ENCODE measurements around the gene RBAK. TPM values are rescaled to one million over a fixed set of nuclear protein-coding genes. Genes with fewer than 3 reads are reported as not detected.
"Not testable (repeated sequence)": the region's sequence is repeated elsewhere in the genome, so short reads cannot be mapped to it uniquely, and the experiment has no call there.

The RBAK gene
- polyA plus RNA-seq (2012; ENCODE audit: low read depth, missing spikeins): 4.8 TPM

GRCh38 chr7:5045558-5046396 is at the start of gene RBAK:
TSS of gene RBAK (plus strand) at chr7:5045860. CDS start at chr7:5048077, 2,217 bp downstream.
- TF ChIP-seq TAF1 (IDR thresholded peaks at IDR 0.05; ENCODE audit: low read depth, low read length) (peak; percentile 68), POLR2AphosphoS5 (IDR thresholded peaks at IDR 0.05; ENCODE audit: low read depth, low read length) (peak; percentile 83), SPI1 (IDR thresholded peaks at IDR 0.05; ENCODE audit: low read depth, low read length) (0 out of 2 replicates have a peak, but pooled peaks have one; percentile 9), PAX5 (IDR thresholded peaks at IDR 0.05; ENCODE audit: insufficient read depth, low read length, severe bottlenecking) (no peak), POLR2A (IDR thresholded peaks at IDR 0.05; ENCODE audit: low read depth, low read length) (peak; percentile 74; the same call in 1 of the 2 replicates)
- peak; percentile 79 for DNase-seq (ENCODE audit: insufficient read length, low spot score)
- peak; percentile 94 for FAIRE-seq

DNA sequence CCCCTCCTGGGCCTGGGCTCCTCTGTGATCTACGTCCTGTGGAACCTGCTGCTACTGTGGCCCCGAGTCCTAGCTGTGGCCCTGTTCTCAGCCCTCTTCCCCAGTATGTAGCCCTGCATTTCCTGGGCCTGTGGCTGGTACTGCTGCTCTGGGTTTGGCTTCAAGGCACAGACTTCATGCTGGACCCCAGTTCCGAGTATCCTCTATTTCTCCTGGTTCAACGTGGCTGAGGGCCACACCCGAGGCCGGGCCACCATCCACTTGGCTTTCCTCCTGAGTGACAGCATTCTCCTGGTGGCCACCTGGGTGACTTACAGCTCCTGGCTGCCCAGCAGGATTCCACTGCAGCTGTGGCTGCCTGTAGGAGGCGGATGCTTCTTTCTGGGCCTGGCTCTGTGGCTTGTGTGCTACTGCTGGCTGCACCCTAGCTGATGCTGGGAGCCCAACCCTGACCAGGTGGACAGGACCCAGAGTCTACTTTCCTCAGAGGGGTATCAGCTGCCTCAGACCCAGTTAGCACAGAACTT is 48.9 kb upstream of the RBAK start:
- FAIRE-seq (no peak), DNase-seq (ENCODE audit: insufficient read length, low spot score) (no peak)
- TF ChIP-seq PAX5 (IDR thresholded peaks at IDR 0.05; ENCODE audit: insufficient read depth, low read length, severe bottlenecking) (no peak), POLR2A (IDR thresholded peaks at IDR 0.05; ENCODE audit: low read depth, low read length) (no peak), SPI1 (IDR thresholded peaks at IDR 0.05; ENCODE audit: low read depth, low read length) (no peak)

DNA sequence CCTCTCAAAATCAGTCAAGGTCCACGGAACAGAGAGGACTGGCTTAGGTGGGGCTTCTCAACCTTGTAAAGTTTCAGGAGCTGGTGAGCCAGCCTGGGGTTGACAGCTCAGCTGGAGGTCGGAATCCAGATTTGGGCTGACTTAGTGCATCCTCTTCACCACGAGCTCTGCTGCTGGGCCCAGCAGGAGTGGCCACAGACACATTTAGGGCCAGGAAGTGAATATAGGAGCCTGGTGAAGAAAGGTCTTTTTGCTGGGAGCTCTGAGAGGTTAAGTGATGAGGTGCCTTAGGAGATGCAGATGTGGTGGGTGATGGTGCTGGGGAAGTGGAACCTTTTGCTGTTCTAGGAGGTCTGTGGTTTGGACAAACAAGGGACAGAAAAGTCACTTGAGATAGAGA is 47.4 kb upstream of the RBAK start:
- FAIRE-seq (no peak), DNase-seq (ENCODE audit: insufficient read length, low spot score) (no peak)
- TF ChIP-seq POLR2A (IDR thresholded peaks at IDR 0.05; ENCODE audit: low read depth, low read length) (no peak), POU2F2 (IDR thresholded peaks at IDR 0.05; ENCODE audit: low read depth, low read length) (no peak), POLR2AphosphoS5 (IDR thresholded peaks at IDR 0.05; ENCODE audit: low read depth, low read length) (no peak), SPI1 (IDR thresholded peaks at IDR 0.05; ENCODE audit: low read depth, low read length) (no peak), TAF1 (IDR thresholded peaks at IDR 0.05; ENCODE audit: low read depth, low read length) (no peak), PAX5 (IDR thresholded peaks at IDR 0.05; ENCODE audit: insufficient read depth, low read length, severe bottlenecking) (no peak)

DNA sequence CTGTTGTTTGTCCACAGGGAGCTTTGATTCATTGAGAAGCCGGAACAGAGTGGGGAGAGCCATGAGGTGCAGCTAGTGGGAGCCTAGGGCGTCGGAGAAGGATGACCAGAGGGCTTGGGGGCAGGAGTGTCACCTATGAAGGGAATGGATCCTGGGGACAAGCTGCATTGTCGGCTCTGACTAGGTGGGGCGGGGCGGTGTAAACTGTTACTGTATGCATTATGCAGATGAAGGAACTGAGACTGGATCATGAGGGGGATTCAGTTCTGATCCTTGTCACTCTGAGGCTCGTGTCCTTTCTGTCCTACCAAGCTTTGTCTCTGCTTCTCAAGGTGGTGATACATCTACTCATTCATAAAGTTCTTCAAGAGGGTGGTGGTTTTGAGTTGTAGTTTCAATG is 46.8 kb upstream of the RBAK start:
- no peak for TF ChIP-seq PAX5 (IDR thresholded peaks at IDR 0.05; ENCODE audit: insufficient read depth, low read length, severe bottlenecking)
- TF ChIP-seq POLR2AphosphoS5 (IDR thresholded peaks at IDR 0.05; ENCODE audit: low read depth, low read length): no peak
- no peak for TF ChIP-seq TAF1 (IDR thresholded peaks at IDR 0.05; ENCODE audit: low read depth, low read length)
- TF ChIP-seq SPI1 (IDR thresholded peaks at IDR 0.05; ENCODE audit: low read depth, low read length): no peak
- peak; percentile 35; the same call in 1 of the 2 replicates for TF ChIP-seq POLR2A (IDR thresholded peaks at IDR 0.05; ENCODE audit: low read depth, low read length)
- TF ChIP-seq POU2F2 (IDR thresholded peaks at IDR 0.05; ENCODE audit: low read depth, low read length): no peak
- no peak for FAIRE-seq
- DNase-seq (ENCODE audit: insufficient read length, low spot score): no peak

DNA sequence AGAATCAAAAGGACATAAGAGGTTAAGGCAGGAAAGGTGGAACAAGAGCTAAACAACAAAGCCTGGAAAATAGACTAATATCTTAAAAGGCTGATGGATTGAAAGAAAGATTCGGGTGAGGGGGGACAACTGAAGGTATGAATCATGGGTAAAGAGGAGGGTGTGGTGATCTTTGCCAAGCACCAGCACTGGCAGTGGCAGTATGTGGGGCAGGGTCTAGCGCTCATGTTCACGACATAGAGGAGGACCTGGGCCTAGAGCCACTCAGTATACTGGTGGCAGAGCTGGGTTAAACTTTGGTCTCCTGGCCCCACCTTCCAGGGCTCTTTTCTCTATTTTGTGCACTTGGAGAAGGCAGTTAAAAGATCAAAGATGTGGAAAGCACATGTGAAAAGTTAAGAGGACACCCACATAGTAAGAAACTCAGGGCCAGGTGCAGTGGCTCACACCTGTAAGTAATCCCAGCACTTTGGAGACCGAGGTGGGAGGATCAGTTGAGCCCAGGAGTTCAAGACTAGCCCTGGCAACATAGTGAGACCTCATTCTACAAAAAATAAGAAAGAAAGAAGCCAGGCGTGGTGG is 46.2 kb upstream of the RBAK start:
- no peak for DNase-seq (ENCODE audit: insufficient read length, low spot score)
- TF ChIP-seq POU2F2 (IDR thresholded peaks at IDR 0.05; ENCODE audit: low read depth, low read length): no peak
- TF ChIP-seq SPI1 (IDR thresholded peaks at IDR 0.05; ENCODE audit: low read depth, low read length): no peak
- no peak for TF ChIP-seq POLR2AphosphoS5 (IDR thresholded peaks at IDR 0.05; ENCODE audit: low read depth, low read length)
- TF ChIP-seq PAX5 (IDR thresholded peaks at IDR 0.05; ENCODE audit: insufficient read depth, low read length, severe bottlenecking): no peak
- no peak for TF ChIP-seq TAF1 (IDR thresholded peaks at IDR 0.05; ENCODE audit: low read depth, low read length)
- no peak for TF ChIP-seq POLR2A (IDR thresholded peaks at IDR 0.05; ENCODE audit: low read depth, low read length)
- no peak for FAIRE-seq

GRCh38 chr7:5001003-5001402 is 44.7 kb upstream of the RBAK start:
- no peak for FAIRE-seq
- DNase-seq (ENCODE audit: insufficient read length, low spot score): no peak
- no peak for TF ChIP-seq POU2F2 (IDR thresholded peaks at IDR 0.05; ENCODE audit: low read depth, low read length)
- TF ChIP-seq PAX5 (IDR thresholded peaks at IDR 0.05; ENCODE audit: insufficient read depth, low read length, severe bottlenecking): no peak
- no peak for TF ChIP-seq TAF1 (IDR thresholded peaks at IDR 0.05; ENCODE audit: low read depth, low read length)
- TF ChIP-seq POLR2A (IDR thresholded peaks at IDR 0.05; ENCODE audit: low read depth, low read length): no peak
- no peak for TF ChIP-seq SPI1 (IDR thresholded peaks at IDR 0.05; ENCODE audit: low read depth, low read length)
- TF ChIP-seq POLR2AphosphoS5 (IDR thresholded peaks at IDR 0.05; ENCODE audit: low read depth, low read length): no peak

DNA sequence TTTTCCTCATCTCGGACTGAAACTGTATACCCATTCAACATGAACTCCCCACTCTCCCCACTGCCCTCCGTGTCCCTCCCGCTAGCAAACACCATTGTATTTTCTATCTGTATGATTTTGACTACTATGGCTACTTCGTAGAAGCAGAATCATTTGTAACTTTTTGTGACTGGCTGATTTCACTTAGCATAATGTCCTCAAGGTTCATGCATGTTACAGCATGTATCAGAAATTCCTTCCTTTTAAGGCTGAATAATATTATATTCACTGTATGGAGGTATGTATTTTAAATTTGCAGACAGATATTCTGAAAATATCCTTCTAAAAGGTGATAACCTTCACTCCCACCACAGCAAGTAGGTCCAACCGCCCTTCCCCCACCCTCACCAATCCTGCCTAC is 43.7 kb upstream of the RBAK start:
- FAIRE-seq: no peak
- no peak for TF ChIP-seq TAF1 (IDR thresholded peaks at IDR 0.05; ENCODE audit: low read depth, low read length)
- no peak for TF ChIP-seq PAX5 (IDR thresholded peaks at IDR 0.05; ENCODE audit: insufficient read depth, low read length, severe bottlenecking)
- no peak for TF ChIP-seq POLR2A (IDR thresholded peaks at IDR 0.05; ENCODE audit: low read depth, low read length)
- no peak for TF ChIP-seq SPI1 (IDR thresholded peaks at IDR 0.05; ENCODE audit: low read depth, low read length)
- DNase-seq (ENCODE audit: insufficient read length, low spot score): no peak

DNA sequence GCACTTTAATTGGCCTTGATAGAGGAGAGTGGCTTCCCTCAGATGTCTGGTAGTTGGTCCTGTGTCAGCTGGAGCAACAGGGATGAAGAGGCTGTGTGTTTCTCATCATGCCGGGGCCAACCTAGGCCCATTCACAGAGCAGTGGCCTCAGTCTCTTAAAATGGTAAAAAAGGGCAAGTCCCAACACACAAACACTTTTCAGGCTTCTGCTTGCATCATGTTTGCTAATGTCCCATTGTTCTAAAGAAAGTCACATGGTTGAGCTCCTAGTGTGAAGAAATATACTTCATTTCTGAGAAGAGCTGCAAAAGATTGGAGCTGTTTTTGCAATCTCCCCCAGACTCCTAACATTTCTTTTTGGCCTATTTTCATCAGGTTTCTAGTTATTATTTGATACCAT is 40.6 kb upstream of the RBAK start:
- no peak for FAIRE-seq

DNA sequence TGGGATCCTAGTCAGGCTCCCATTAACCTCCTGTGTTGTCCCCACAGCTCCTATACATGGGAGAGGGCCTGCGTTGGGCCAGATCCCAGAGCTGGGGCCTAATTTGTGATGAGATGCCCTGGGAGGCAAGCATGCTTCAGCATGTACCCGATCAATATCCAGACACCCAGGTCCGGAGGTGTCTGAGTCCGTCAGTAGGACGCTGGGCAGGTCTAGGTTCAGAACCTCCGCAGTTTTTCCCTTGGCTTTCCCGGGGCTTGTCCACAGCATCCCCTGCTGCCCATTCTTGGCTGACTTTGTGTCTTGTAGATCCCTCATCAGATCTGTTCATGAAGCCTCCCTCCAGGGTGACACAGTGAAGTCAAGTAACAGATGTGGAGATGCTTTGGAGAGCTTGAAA is 32.7 kb upstream of the RBAK start:
- no peak for TF ChIP-seq POU2F2 (IDR thresholded peaks at IDR 0.05; ENCODE audit: low read depth, low read length)
- no peak for TF ChIP-seq POLR2AphosphoS5 (IDR thresholded peaks at IDR 0.05; ENCODE audit: low read depth, low read length)
- no peak for TF ChIP-seq SPI1 (IDR thresholded peaks at IDR 0.05; ENCODE audit: low read depth, low read length)
- no peak for TF ChIP-seq POLR2A (IDR thresholded peaks at IDR 0.05; ENCODE audit: low read depth, low read length)
- no peak for TF ChIP-seq PAX5 (IDR thresholded peaks at IDR 0.05; ENCODE audit: insufficient read depth, low read length, severe bottlenecking)
- TF ChIP-seq TAF1 (IDR thresholded peaks at IDR 0.05; ENCODE audit: low read depth, low read length): no peak
- peak; percentile 35 for FAIRE-seq
- no peak for DNase-seq (ENCODE audit: insufficient read length, low spot score)

More for the DNA sequence above, 40.6 kb upstream of the RBAK start:
- no peak for DNase-seq (ENCODE audit: insufficient read length, low spot score)
- TF ChIP-seq TAF1 (IDR thresholded peaks at IDR 0.05; ENCODE audit: low read depth, low read length) (no peak), POLR2A (IDR thresholded peaks at IDR 0.05; ENCODE audit: low read depth, low read length) (no peak), PAX5 (IDR thresholded peaks at IDR 0.05; ENCODE audit: insufficient read depth, low read length, severe bottlenecking) (no peak), POLR2AphosphoS5 (IDR thresholded peaks at IDR 0.05; ENCODE audit: low read depth, low read length) (no peak), POU2F2 (IDR thresholded peaks at IDR 0.05; ENCODE audit: low read depth, low read length) (no peak), SPI1 (IDR thresholded peaks at IDR 0.05; ENCODE audit: low read depth, low read length) (no peak)

DNA sequence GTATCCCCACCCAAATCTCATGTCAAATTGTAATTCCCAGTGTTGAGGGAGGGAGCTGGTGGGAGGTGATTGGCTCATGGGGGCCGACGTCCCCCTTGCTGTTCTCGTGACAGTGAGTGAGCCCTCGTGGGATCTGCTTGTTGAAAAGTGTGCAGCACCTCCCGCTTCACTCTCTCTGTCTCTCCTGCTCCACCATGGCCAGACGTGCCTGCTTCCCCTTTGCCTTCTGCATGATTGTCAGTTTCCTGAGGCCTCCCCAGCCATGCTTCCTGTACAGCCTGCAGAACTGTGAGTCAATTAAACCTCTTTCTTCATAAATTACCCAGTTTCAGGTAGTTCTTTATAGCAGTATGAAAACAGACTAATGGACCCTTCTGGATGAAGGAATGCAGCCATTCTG is 29.7 kb upstream of the RBAK start:
- not testable (repeated sequence) for FAIRE-seq

DNA sequence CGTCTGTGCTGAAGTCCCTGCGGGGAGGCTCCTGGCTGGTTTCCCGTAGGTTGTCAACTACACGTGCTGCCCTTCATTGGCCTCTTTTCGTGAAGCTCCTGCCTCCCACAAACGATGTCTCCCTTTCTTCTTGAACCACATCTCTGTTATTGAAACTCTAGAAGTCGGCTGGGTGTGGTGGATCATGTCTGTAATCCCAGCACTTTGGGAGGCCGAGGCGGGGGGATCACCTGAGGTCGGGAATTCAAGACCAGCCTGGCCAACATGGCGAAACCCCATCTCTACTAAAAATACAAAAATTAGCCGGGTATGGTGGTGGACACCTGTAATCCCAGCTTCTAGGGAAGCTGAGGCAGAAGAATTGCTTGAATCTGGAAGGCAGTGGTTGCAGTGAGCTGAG is 28.0 kb upstream of the RBAK start:
- FAIRE-seq: not testable (repeated sequence)

More for the DNA sequence above, 29.7 kb upstream of the RBAK start:
- DNase-seq (ENCODE audit: insufficient read length, low spot score): not testable (repeated sequence)

More for the DNA sequence above, 28.0 kb upstream of the RBAK start:
- DNase-seq (ENCODE audit: insufficient read length, low spot score): not testable (repeated sequence)

Data from GM12891 (cell line).